Left lung (tissue), 10 donors: Measurements from ENCODE around the gene NPC2. TPM values are rescaled to one million over a fixed set of nuclear protein-coding genes. Genes with fewer than 3 reads are reported as not detected.
A peak's percentile ranks its signal among the peaks of the same experiment; 100 is the strongest.

Experiments used
- ATAC-seq: fragments of 200-7000 bp; cut with Tn5 transposase; one replicate; pipeline ENCODE4 v1.9.1; 2020; ENCODE audit warnings: moderate library complexity
- DNase-seq, 4 donors: peaks; one replicate each; pipeline ENCODE4 v3.0.0-alpha.2; 2013 to 2020
- H3K27ac ChIP-seq, 2 donors: fragments of 200-600 bp; sonication (generic) in 1 of 2; one replicate each; pipeline versions ENCODE4 v1.5.0 to v1.8.0; 2020 to 2021
- H3K27me3 ChIP-seq, 2 donors: fragments of 200-600 bp; sonication (generic) in 1 of 2; one replicate each; pipeline versions ENCODE4 v1.5.0 to v1.8.0; 2020 to 2021
- H3K36me3 ChIP-seq, 2 donors: fragments of 200-600 bp; sonication (generic) in 1 of 2; one replicate each; pipeline versions ENCODE4 v1.5.0 to v1.8.0; 2020 to 2021
- H3K4me1 ChIP-seq, 2 donors: fragments of 200-600 bp; one replicate each; pipeline ENCODE4 v1.8.0; 2021
- H3K4me3 ChIP-seq, 2 donors: fragments of 200-600 bp; sonication (generic) in 1 of 2; one replicate each; pipeline versions ENCODE4 v1.5.0 to v1.8.0; 2020 to 2021; ENCODE audit warnings: mild to moderate bottlenecking in 1 of 2
- H3K9me3 ChIP-seq, 2 donors: fragments of 200-600 bp; sonication (generic) in 1 of 2; one replicate each; pipeline versions ENCODE4 v1.5.0 to v1.8.0; 2020 to 2021
- intact Hi-C, 2 donors: fragments of 100-400 bp; cut with DNase I; formaldehyde crosslinking; loops; one replicate each; pipeline versions ENCODE4 v1.11.2 to v1.14.2; 2022
- polyA plus RNA-seq, 6 donors: library from polyadenylated mRNA; unstranded; fragments of 120-200 nt; gene quantifications; one replicate each; pipeline ENCODE4 v1.2.1, GENCODE V29; 2013; ENCODE audit not compliant: insufficient read length in 6 of 6
- total RNA-seq, 2 donors: library from RNA; stranded (reverse); fragmentation: NEBNext Ultra II Directional; extraction: Animal tissue kit (Norgen Biotek cat#: 25700); gene quantifications; one replicate each; pipeline ENCODE4 v1.2.1, GENCODE V29; 2021
- TF ChIP-seq, protein P1 (sequence below), 2 donors: fragments of 200-600 bp; sonication (generic) in 1 of 2; IDR thresholded peaks; one replicate each; pipeline versions ENCODE4 v1.5.0 to v1.8.0; 2021; ENCODE audit warnings: antibody characterized with exemption in 2 of 2
- donor health status: DM: no; HTN: yes; CAD: no.
- donor health status: DM: no; HTN: no; CAD: no.

The NPC2 gene
- total and polyA plus RNA-seq, 8 donors = 776 to 1,413 (median 995) TPM

DNA sequence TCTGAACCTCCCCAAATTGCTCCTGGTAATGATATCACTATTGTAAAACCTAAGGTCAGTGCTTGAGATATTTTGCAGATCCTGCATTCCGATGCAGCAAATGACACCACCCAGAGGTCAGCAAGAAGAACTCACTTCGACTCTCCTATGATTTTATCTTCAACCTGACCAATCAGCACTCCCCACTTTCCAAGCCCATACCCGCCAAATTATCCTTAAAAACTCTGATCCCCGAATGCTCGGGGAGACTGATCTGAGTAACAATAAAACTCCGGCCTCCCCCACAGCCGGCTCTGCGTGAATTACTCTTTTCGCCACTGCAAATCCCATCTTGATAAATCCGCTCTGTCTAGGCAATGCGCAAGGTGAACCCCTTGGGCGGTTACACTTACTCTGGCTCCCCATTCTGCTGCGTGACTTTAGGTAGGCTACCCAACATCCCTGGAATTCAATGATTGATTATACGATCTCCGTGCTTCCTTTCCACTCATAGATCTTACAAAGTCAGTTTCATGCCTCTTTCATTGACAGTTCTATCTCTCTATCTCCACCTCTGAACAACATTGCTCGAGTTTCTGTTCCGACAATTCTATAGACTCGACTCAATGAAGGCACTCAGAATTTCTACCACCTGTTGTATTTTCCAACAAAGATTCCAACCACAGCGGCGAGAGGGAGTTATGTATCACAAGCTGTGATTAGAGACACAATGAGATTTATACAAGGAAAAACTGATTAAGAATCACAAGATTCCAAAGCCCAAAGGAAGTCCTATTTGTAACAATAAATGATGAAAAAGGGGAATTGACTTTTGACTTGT is 939 bp downstream of the NPC2 start:
- DNase-seq = no peak
- ATAC-seq = peak; percentile 3
- Histone ChIP-seq H3K9me3 (no peaks in the 10 kb centered on the region), H3K27ac (peak overlapping the region; percentile 95 to 97), H3K4me3 (peak overlapping the region; percentile 83 to 97), H3K27me3 (no peaks in the 10 kb centered on the region), H3K4me1 (peaks cover 14 to 73% of the 10 kb centered on the region in 2 donors), H3K36me3 (peaks cover 0 to 3% of the 10 kb centered on the region in 2 donors)
- TF ChIP-seq, protein P1, sequence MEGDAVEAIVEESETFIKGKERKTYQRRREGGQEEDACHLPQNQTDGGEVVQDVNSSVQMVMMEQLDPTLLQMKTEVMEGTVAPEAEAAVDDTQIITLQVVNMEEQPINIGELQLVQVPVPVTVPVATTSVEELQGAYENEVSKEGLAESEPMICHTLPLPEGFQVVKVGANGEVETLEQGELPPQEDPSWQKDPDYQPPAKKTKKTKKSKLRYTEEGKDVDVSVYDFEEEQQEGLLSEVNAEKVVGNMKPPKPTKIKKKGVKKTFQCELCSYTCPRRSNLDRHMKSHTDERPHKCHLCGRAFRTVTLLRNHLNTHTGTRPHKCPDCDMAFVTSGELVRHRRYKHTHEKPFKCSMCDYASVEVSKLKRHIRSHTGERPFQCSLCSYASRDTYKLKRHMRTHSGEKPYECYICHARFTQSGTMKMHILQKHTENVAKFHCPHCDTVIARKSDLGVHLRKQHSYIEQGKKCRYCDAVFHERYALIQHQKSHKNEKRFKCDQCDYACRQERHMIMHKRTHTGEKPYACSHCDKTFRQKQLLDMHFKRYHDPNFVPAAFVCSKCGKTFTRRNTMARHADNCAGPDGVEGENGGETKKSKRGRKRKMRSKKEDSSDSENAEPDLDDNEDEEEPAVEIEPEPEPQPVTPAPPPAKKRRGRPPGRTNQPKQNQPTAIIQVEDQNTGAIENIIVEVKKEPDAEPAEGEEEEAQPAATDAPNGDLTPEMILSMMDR (IDR thresholded peaks at IDR 0.05) = no peak
- intact Hi-C loops = loop anchor here in 1 of 2 donors (5.0 kb wide), 1 partner anchor 130 kb away; no protein-coding TSS in a partner anchor

DNA sequence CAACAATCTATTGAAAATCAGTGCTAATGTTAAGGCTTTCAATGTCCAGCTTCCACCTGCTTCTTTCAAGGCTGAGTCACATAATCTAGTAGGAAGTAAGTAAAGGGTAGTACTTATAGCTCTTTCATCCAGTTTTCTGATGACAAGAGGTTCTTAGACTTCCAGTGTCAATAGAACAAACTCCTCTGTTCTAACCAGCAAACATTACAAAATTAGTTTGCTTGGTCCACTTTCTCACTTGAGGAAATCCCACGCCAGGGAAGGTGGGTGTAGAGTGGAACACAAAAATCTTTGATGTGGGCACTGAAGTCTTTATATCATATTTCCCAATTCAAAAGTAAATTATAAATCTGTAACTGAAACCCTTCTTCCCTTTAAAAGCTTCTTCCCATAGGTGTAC is 2.6 kb downstream of the NPC2 start:
- intact Hi-C loops = loop anchor here in 1 of 2 donors (5.0 kb wide), 1 partner anchor 128 kb away; no protein-coding TSS in a partner anchor
- ATAC-seq (peak; percentile 0), DNase-seq (no peak)
- H3K4me3 ChIP-seq = peak overlapping the region in 1 of 2 donors; percentile 97
- H3K4me1 ChIP-seq = peaks cover 19 to 87% of the 10 kb centered on the region in 2 donors
- H3K27me3 ChIP-seq = no peaks in the 10 kb centered on the region
- H3K27ac ChIP-seq = peak overlapping the region; percentile 11 to 97
- H3K9me3 ChIP-seq = no peaks in the 10 kb centered on the region
- peaks cover 0 to 10% of the 10 kb centered on the region in 2 donors for H3K36me3 ChIP-seq
- TF ChIP-seq, protein P1 (IDR thresholded peaks at IDR 0.05) = no peak

DNA sequence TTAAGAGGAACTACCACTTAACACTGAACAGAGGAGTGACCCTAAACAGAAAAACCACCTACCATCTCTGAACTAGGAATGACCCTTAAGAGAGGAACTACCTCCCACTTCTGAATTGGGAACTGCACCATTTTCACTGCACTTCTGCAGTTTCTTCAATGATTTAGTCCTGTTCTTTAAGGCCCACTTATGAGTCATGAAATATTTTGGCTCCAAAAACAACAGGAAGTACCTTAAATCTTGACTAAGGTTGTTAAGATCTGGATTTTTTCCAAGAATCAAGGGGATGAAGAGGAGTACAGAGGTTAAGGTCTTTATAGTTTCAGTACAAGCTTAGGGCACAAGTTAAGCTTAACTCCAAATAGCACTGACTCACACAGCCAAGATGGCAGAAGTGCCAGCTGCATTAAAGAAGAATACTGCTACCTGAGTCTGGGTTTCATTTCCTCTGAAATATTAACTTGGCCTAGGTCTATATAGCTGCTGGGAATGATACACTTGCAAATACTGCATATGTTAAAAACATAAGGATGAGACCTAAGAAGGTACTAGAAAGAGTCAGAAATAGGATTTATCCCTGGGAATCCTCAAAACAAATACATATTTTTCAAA is 4.2 kb downstream of the NPC2 start:
- H3K27me3 ChIP-seq = no peaks in the 10 kb centered on the region
- intact Hi-C loops = no loop called here
- ATAC-seq (peak; percentile 6), DNase-seq (peak in 1 of 4 donors; percentile 33)
- H3K4me1 ChIP-seq = peaks cover 14 to 77% of the 10 kb centered on the region in 2 donors
- peak overlapping the region in 1 of 2 donors; percentile 97 for H3K4me3 ChIP-seq
- peaks cover 0 to 26% of the 10 kb centered on the region in 2 donors for H3K36me3 ChIP-seq
- peak overlapping the region; percentile 11 to 97 for H3K27ac ChIP-seq
- no peaks in the 10 kb centered on the region for H3K9me3 ChIP-seq
- TF ChIP-seq, protein P1 (IDR thresholded peaks at IDR 0.05) = no peak

DNA sequence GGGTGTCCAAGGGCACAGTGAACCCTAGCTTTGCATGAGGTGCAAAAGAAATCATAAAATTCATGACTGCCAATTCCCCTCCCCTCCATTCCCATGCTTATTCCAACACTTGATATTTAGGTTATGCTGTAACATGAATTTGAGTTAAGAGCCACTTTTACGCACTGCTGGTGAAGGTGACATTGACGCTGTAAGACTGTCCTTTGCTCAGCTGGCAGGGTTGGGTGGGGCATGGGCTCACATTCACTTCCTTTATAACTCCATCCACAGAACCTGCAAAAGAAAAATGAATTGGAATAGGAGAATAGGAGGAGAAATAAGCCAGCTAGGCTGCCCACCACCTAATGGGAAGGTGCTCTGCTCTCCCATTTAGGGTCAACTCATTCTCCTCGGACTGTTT is 6.9 kb downstream of the NPC2 start:
- Histone ChIP-seq H3K27ac (no peak overlapping the region), H3K4me3 (no peak overlapping the region), H3K27me3 (no peaks in the 10 kb centered on the region), H3K4me1 (peaks cover 14 to 69% of the 10 kb centered on the region in 2 donors), H3K9me3 (no peaks in the 10 kb centered on the region), H3K36me3 (peaks cover 0 to 54% of the 10 kb centered on the region in 2 donors)
- ATAC-seq (no peak), DNase-seq (no peak)
- intact Hi-C loops = no loop called here
- TF ChIP-seq, protein P1 (IDR thresholded peaks at IDR 0.05) = no peak

DNA sequence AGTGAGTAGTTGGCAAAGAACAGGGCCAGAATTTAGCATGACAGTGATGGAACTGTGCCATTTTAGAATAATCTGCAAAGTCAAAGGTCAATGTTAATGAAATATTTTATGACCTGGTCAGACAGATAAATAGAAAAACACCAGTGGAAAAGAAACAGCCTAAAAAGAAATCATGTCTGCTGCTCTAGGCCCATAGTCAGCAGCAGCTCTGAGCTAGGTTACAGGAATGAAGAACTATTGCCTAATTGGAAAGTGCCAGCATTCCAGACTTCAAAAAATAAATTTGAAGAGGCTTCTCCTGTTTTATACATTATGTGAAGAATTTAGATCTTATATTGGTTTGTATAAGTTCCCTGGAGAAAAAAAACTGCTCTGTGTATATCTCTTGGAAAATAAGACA is 9.8 kb downstream of the NPC2 start:
- ATAC-seq (no peak), DNase-seq (no peak)
- Histone ChIP-seq H3K36me3 (peaks cover 0 to 82% of the 10 kb centered on the region in 2 donors), H3K4me3 (no peak overlapping the region), H3K9me3 (no peaks in the 10 kb centered on the region), H3K27me3 (no peaks in the 10 kb centered on the region), H3K27ac (no peak overlapping the region), H3K4me1 (peaks cover 7 to 40% of the 10 kb centered on the region in 2 donors)
- TF ChIP-seq, protein P1 (IDR thresholded peaks at IDR 0.05) = no peak
- intact Hi-C loops = no loop called here
